Subcutaneous abdominal adipose tissue (tissue), 5 donors: ENCODE data around the gene MCM9.
A peak's percentile ranks its signal among the peaks of the same experiment; 100 is the strongest.

Source experiments
- H3K27ac ChIP-seq: one replicate; pipeline ENCODE4 v1.7.0; 2013; ENCODE audit warnings: low read depth, mild to moderate bottlenecking, inconsistent platforms, low read length, moderate library complexity
- H3K27me3 ChIP-seq, 5 donors: one replicate each; pipeline ENCODE4 v1.7.0; 2013; ENCODE audit warnings: low read length in 5 of 5, inconsistent platforms in 1 of 5; ENCODE audit not compliant: control insufficient read depth in 5 of 5, insufficient read depth in 4 of 5
- H3K36me3 ChIP-seq, 5 donors: one replicate each; pipeline ENCODE4 v1.7.0; 2013; ENCODE audit warnings: low read length in 5 of 5; ENCODE audit not compliant: control insufficient read depth in 5 of 5, insufficient read depth in 5 of 5
- H3K4me1 ChIP-seq, 5 donors: one replicate each; pipeline ENCODE4 v1.7.0; 2013; ENCODE audit warnings: low read length in 5 of 5, mild to moderate bottlenecking in 3 of 5, moderate library complexity in 1 of 5; ENCODE audit not compliant: control insufficient read depth in 5 of 5, insufficient read depth in 5 of 5
- H3K4me3 ChIP-seq, 5 donors: one replicate each; pipeline ENCODE4 v1.7.0; 2013; ENCODE audit warnings: low read length in 5 of 5, low read depth in 1 of 5
- H3K9ac ChIP-seq, 5 donors: one replicate each; pipeline ENCODE4 v1.7.0; 2013; ENCODE audit warnings: low read length in 5 of 5, mild to moderate bottlenecking in 4 of 5, moderate library complexity in 3 of 5
- H3K9me3 ChIP-seq, 5 donors: one replicate each; pipeline ENCODE4 v1.7.0; 2013; ENCODE audit warnings: low read length in 5 of 5; ENCODE audit not compliant: control insufficient read depth in 5 of 5
- donor health status: healthy.
- donor health status: healthy.
- donor health status: healthy.
- donor health status: healthy.
- donor health status: healthy.

Gene MCM9

DNA sequence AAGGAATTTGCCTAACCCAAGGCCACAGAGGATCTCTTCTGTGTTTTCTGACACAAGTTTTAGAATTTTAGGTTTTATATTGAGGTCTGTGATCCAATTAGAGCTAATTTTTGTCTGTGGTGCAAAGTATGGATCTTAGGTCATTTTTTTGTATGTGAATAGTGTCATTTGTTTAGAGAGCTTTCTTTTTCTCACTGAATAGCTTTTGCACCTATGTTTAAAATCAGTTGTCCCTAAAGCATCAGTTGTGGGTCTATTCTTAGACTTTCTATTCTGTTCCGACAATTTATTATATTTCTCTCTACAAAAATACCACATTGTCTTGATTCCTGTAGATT is 341 bp upstream of the MCM9 start:
- Histone ChIP-seq H3K4me1 (peaks cover 0 to 27% (median 19%) of the 10 kb centered on the region in 5 donors), H3K27ac (peak overlapping the region; percentile 94), H3K36me3 (peaks cover 0 to 22% (median 8%) of the 10 kb centered on the region in 5 donors), H3K4me3 (peak overlapping the region; percentile 77 to 94 (median 92)), H3K9me3 (no peaks in the 10 kb centered on the region), H3K27me3 (no peaks in the 10 kb centered on the region), H3K9ac (peak overlapping the region in 4 of 5 donors; percentile 73 to 97 (median 82))

DNA sequence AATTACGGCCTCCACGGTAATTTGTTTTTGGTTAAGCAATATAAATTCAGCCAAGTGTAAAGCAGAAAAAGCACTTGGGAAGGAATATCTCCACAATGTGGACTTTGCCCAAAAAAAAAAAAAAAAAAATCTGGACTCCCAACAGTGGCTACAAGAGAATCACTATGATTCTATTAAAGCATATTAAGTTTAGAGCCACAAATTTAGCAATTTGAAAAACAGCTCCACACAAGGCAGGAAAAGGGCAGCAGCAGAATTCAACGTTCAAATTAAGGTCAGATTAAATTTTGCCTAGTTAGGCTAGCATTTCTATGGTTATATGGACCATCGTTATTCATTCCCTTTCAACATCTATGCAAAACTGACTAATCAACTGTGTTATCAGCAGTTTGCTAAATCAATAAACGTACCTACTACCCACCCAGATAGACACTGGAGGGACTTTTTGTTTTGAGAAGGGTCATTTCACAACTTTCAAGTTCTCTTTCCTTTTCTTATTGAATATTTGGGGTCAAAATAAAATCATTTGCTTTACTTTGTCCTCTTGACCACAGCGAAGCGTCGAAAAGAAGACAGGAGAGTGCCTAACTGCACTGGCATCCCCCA is 1.0 kb downstream of the MCM9 start:
- Histone ChIP-seq H3K9ac (peak overlapping the region in 2 of 5 donors; percentile 42 to 44), H3K27ac (peak overlapping the region; percentile 94)

DNA sequence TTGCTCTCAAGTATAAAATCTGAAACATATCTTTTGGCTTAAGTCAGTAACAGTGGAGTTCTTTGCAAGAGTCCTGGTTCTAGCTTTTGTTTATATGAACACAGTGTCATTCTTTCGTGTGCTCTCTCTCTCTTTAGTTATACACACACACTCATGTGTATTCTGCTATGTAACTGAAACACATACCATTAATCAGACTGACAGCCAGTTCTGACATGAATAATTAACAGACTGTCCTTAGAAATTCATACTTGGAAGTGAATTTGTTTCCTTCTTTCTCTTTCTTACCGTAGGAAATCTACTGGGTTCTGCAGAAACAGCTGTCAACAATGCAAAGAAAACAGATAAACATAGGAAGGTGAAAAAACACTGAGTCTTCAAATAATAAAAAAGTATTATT is 2.5 kb downstream of the MCM9 start:
- peaks cover 3 to 31% (median 13%) of the 10 kb centered on the region in 5 donors for H3K36me3 ChIP-seq
- peaks cover 0 to 17% (median 12%) of the 10 kb centered on the region in 5 donors for H3K4me1 ChIP-seq
- H3K4me3 ChIP-seq = no peak overlapping the region
- H3K27ac ChIP-seq = no peak overlapping the region
- H3K27me3 ChIP-seq = no peaks in the 10 kb centered on the region
- H3K9ac ChIP-seq = no peak overlapping the region
- no peaks in the 10 kb centered on the region for H3K9me3 ChIP-seq

More for the DNA sequence above, 1.0 kb downstream of the MCM9 start:
- Histone ChIP-seq H3K36me3 (peaks cover 0 to 26% (median 8%) of the 10 kb centered on the region in 5 donors), H3K27me3 (no peaks in the 10 kb centered on the region), H3K4me3 (peak overlapping the region; percentile 71 to 94 (median 92)), H3K9me3 (no peaks in the 10 kb centered on the region), H3K4me1 (peaks cover 0 to 17% (median 12%) of the 10 kb centered on the region in 5 donors)

DNA sequence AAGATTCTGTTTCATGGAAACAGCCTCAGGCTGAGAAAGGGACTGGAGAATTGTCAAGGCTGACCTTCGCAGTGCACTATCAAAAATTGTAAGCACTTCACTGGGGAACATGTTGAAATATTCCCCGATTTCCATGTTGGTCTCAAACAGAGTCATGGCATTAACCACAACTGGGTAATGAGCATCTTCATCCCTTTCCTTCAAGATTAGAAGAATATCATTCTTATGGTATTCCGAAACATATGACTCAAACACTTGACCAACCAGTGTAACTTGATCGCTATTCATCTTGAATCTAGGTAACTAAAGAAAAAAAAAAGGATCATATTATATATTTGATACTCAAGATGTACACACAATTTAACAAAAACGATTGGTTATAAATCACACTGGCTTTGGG is 3.5 kb downstream of the MCM9 start:
- Histone ChIP-seq H3K9me3 (no peaks in the 10 kb centered on the region), H3K36me3 (peaks cover 3 to 34% (median 13%) of the 10 kb centered on the region in 5 donors), H3K4me1 (peaks cover 0 to 17% (median 12%) of the 10 kb centered on the region in 5 donors), H3K27me3 (no peaks in the 10 kb centered on the region), H3K27ac (no peak overlapping the region), H3K9ac (no peak overlapping the region), H3K4me3 (no peak overlapping the region)

DNA sequence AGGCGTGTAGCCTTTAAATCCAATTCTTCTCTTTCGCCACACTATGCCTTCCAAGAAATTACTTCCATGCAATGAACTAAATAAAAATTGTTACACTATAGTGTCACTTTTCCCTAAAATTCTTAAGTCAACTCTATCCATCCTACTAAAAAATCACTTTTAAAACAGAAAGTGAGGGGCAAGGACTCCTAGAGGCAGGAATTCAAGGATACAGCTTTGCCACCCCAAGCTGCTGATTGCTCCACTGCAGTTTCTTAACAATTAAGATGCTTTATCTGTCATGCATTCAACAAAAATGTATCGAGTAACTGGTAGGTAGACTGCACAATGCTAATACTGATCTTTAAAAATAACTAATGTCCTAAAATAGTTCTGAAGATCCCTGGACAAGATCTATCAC is 4.3 kb downstream of the MCM9 start:
- Histone ChIP-seq H3K36me3 (peaks cover 3 to 34% (median 13%) of the 10 kb centered on the region in 5 donors), H3K9me3 (no peaks in the 10 kb centered on the region)

DNA sequence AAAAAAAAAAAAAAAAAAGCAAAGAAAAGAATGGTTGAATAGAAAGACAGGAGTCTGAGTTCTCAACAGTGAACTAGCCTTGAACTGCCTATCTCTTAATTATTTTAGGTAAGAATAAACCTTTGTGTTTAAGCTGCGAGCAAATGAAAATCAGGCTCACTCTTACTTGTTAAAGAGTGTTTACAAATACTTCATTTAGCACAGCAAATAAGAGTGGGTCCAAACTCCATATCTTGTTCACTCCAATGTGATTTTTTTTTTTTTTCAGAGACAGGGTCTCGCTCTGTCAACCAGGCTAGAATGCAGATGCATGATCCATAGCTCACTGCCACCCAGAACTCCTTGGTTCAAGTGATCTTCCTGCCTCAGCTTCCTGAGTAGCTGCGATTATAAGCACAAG is 11.9 kb downstream of the MCM9 start:
- Histone ChIP-seq H3K9ac (no peak overlapping the region), H3K4me3 (no peak overlapping the region), H3K36me3 (peaks cover 40 to 67% (median 42%) of the 10 kb centered on the region in 5 donors), H3K9me3 (no peaks in the 10 kb centered on the region), H3K27ac (no peak overlapping the region), H3K27me3 (no peaks in the 10 kb centered on the region), H3K4me1 (no peaks in the 10 kb centered on the region)

More for the DNA sequence above, 4.3 kb downstream of the MCM9 start:
- H3K4me3 ChIP-seq = no peak overlapping the region
- H3K9ac ChIP-seq = no peak overlapping the region
- peaks cover 0 to 14% (median 12%) of the 10 kb centered on the region in 5 donors for H3K4me1 ChIP-seq
- no peak overlapping the region for H3K27ac ChIP-seq
- H3K27me3 ChIP-seq = no peaks in the 10 kb centered on the region

DNA sequence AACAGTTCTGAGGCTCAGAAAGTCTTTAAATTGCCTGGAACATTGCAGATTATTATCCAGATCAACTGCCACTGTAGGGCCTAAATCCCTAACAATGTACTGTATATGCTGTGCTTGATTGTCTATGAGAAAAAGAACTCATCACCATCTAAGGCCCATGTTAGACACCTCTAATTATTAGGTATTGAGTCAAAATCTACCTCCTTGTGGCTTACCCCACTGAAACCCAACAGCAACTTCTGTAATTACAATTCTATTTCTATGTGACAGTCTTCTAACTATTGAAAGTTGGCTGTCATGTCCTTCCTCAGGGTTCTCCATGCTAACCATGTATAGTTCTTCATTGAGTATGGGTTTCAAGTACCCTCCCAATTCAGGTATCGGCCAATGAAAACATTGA is 13.9 kb downstream of the MCM9 start:
- peaks cover 38 to 71% (median 49%) of the 10 kb centered on the region in 5 donors for H3K36me3 ChIP-seq

DNA sequence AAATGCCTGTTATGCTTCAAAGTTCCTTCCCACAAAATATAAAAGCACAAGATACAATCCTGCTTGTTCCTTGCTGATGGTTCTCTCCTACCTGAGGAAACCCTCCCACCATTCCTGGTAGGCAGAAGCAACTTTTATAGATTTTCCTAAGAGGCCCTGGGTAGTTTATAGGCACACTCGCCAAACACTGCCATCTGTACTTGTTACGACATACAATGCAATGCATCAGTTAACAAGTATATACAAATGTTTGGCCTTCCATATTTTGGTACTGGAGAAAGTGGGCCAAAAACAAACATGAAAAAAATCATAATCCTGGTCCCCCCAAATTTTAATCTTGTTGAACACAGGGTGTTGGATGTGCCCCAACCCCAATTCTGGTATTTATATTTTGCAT is 16.6 kb downstream of the MCM9 start:
- no peak overlapping the region for H3K4me3 ChIP-seq
- no peak overlapping the region for H3K27ac ChIP-seq
- H3K4me1 ChIP-seq = peaks cover 0 to 8% (median 6%) of the 10 kb centered on the region in 5 donors
- H3K36me3 ChIP-seq = peaks cover 43 to 79% (median 53%) of the 10 kb centered on the region in 5 donors
- H3K27me3 ChIP-seq = no peaks in the 10 kb centered on the region
- no peak overlapping the region for H3K9ac ChIP-seq
- H3K9me3 ChIP-seq = no peaks in the 10 kb centered on the region

More for the DNA sequence above, 13.9 kb downstream of the MCM9 start:
- H3K27me3 ChIP-seq = no peaks in the 10 kb centered on the region
- no peaks in the 10 kb centered on the region for H3K4me1 ChIP-seq
- no peak overlapping the region for H3K27ac ChIP-seq
- H3K4me3 ChIP-seq = no peak overlapping the region
- H3K9me3 ChIP-seq = no peaks in the 10 kb centered on the region
- H3K9ac ChIP-seq = no peak overlapping the region

DNA sequence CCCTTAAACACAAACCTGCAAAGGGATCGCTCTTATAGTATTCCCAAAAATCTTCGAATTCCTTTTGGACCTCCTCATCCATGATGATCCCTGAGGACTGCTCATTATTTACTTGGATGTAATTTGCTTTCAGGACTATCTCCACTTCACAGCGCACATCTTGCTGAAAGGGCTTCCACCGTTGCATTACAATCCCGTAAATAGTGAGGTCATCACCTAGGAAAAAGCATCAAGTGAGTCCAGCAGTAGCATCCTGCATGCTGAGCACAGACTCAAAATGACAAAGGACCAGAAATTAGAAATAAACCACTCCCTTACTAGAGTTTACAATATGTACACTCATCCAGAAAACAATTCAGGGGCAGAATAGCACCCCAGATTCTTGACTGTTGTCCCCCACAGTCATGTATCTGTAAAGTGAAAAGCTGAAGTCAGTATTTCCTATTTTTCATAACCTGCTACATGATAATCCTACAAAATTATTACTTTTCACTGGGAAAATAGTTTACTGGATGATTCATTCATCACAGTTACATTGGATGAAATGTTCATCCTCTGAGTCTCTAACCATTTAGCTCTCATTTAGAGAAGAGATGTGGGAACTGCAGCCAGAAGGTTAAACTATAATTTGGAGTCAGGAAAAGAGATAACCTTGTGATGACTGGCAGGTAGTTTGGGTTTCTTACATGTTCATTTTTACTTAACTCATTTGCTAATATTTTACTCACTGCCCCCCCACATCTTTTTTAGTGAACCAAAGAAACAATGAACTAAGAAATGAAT is 17.2 kb downstream of the MCM9 start:
- Histone ChIP-seq H3K4me3 (no peak overlapping the region), H3K36me3 (peaks cover 42 to 79% (median 52%) of the 10 kb centered on the region in 5 donors), H3K27ac (no peak overlapping the region), H3K4me1 (peaks cover 0 to 8% (median 6%) of the 10 kb centered on the region in 5 donors), H3K9me3 (no peaks in the 10 kb centered on the region), H3K9ac (no peak overlapping the region), H3K27me3 (no peaks in the 10 kb centered on the region)

DNA sequence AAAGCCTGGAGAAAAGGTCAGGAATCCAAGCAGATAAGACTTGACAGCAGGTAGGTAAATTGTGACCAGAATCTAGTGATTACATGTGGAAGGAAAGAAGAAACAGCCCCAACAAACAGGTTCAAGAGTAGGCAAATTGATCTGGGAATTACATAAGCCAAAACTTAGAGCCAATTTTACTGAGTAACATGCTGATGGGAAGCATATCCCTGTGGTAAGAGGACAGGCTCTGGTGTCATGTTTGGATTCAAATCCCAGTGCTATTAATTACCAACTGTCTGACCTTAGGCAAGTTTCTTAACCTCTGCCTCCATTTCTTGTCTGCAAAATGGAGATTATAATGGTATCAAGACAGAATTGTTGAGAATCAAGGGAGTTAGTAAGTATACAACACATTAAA is 20.4 kb downstream of the MCM9 start:
- H3K27ac ChIP-seq = no peak overlapping the region
- H3K36me3 ChIP-seq = peaks cover 39 to 70% (median 46%) of the 10 kb centered on the region in 5 donors
- no peaks in the 10 kb centered on the region for H3K9me3 ChIP-seq
- H3K27me3 ChIP-seq = no peaks in the 10 kb centered on the region
- no peak overlapping the region for H3K4me3 ChIP-seq
- no peak overlapping the region for H3K9ac ChIP-seq
- peaks cover 0 to 8% (median 6%) of the 10 kb centered on the region in 5 donors for H3K4me1 ChIP-seq
